ENCODE data around the gene EN2.

DNA sequence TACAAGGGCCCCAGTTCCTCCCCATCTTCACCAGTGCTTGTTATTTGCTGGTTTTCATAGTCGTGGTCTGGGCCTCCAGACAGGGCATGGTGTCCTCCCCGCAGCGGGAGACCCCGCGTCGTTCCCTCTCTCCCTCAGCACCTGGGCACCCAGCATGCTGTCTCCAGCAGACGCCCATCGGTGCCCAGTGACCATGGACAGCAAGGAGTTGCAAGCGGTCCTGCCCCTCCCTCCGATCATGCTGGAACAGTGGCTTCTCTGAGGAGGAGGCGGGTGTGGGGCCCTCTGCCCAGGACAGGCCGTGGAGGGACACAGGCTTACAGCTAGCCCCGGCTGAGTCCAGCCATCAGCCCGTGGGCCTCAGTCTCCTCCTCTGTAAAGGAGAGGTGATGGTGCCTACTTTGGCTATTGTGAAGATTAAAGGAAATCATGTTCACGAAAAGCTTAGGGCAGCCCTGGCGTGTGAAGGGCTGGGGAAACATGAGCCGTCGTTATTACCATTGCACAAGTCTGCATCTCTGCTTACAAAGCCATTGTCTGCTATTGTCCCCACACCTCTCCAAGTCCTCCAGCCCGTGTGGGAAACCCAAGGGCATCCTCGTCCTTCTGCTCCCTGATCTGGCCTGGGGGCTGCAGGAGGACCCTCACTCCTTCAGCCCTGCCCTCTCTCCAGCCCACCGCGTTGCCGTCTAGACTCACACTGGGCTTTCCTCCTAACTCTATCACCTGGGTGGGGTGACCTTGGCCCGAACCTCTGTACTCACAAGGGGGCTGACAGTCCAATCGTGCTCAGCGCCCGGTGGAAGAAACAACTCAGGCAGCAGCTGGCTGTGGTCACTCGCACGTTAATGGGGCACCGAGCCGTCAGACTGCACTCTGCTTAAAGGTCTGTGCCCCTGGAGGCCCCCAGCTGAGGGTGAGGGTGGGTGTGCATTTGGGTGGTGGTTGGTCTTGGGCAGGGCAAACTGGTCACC is 29.9 kb downstream of the EN2 start:
- no peak for TF ChIP-seq FOXM1 (IDR thresholded peaks at IDR 0.05; ENCODE audit: borderline replicate concordance, low read depth)
- TF ChIP-seq, protein P1, sequence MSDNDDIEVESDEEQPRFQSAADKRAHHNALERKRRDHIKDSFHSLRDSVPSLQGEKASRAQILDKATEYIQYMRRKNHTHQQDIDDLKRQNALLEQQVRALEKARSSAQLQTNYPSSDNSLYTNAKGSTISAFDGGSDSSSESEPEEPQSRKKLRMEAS (IDR thresholded peaks at IDR 0.05): no peak
- no peak for TF ChIP-seq CREB1 (IDR thresholded peaks at IDR 0.05; ENCODE audit: low read depth)
- TF ChIP-seq ZBTB7A (IDR thresholded peaks at IDR 0.05; ENCODE audit: low read depth): no peak
- no peak for TF ChIP-seq RAD21 (IDR thresholded peaks at IDR 0.05; ENCODE audit: low read depth)
- TF ChIP-seq, protein P2, sequence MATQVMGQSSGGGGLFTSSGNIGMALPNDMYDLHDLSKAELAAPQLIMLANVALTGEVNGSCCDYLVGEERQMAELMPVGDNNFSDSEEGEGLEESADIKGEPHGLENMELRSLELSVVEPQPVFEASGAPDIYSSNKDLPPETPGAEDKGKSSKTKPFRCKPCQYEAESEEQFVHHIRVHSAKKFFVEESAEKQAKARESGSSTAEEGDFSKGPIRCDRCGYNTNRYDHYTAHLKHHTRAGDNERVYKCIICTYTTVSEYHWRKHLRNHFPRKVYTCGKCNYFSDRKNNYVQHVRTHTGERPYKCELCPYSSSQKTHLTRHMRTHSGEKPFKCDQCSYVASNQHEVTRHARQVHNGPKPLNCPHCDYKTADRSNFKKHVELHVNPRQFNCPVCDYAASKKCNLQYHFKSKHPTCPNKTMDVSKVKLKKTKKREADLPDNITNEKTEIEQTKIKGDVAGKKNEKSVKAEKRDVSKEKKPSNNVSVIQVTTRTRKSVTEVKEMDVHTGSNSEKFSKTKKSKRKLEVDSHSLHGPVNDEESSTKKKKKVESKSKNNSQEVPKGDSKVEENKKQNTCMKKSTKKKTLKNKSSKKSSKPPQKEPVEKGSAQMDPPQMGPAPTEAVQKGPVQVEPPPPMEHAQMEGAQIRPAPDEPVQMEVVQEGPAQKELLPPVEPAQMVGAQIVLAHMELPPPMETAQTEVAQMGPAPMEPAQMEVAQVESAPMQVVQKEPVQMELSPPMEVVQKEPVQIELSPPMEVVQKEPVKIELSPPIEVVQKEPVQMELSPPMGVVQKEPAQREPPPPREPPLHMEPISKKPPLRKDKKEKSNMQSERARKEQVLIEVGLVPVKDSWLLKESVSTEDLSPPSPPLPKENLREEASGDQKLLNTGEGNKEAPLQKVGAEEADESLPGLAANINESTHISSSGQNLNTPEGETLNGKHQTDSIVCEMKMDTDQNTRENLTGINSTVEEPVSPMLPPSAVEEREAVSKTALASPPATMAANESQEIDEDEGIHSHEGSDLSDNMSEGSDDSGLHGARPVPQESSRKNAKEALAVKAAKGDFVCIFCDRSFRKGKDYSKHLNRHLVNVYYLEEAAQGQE (IDR thresholded peaks at IDR 0.05; ENCODE audit: low read depth): no peak
- TF ChIP-seq TAF1 (IDR thresholded peaks at IDR 0.05; ENCODE audit: low read depth): no peak
- no peak for TF ChIP-seq CEBPB (IDR thresholded peaks at IDR 0.05)

Measured in Ishikawa (cell line).